IPS DF 4.7 (cell line): ENCODE measurements around the gene ZNF330.
"Not testable (repeated sequence)": the region's sequence is repeated elsewhere in the genome, so short reads cannot be mapped to it uniquely, and the experiment has no call there.

Experiments
- DNase-seq: peaks from one replicate; pipeline ENCODE4 v3.0.0-alpha.2; 2013; ENCODE audit warnings: low spot score; ENCODE audit errors: extremely low read depth

Gene ZNF330

DNA sequence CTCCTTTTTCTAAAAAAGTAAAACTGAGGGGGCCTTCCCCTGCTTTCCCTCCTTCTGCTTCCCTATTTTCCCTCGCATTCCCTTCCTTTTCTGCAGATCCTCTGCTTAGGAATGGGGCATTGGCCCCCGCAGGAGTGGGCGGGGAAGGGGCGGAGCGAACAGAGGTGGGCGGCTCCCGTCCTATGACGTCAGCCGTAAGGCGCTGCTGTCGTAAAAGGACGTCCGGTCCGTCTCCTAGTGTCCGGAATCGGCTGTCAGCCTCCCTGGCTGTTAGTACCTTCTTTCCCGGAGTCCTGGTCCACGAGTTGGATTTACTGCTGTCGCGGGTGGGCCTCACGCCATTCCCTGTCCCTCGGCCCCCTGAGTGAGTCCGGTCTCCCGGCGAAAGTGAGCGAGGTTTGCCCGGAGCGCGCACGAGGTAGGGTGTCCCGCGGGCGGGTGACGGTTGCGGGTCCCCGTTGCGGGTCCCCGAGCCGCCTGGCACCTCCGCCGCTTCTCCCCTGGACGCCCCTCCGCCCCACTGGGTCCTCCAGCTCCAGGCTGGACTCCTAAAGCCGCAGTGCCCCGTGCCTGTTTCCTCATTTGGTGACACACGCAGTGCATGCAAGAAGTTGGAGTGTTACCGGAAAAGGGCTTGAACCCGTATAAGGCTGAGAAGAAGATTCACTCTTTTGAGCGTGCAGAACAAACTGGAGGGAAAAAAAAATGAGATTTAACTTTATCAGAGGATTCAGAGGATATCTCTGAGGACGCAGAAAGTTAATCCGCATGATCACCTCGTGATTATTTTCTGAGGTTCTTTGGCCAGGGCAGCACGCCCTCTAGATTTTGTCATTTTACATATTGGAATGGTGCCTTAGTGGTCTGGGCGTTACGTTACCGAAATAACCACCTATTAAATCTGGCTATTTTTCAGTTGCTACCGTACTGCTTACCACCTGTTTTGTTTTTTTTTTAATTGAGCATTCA, at the start of gene ZNF330:
Gene ZNF330 (plus strand): TSS at position 205 of the 969 bp plus-strand sequence. CDS start 1,477 bp downstream, outside the sequence.
- peak; percentile 22 for DNase-seq

DNA sequence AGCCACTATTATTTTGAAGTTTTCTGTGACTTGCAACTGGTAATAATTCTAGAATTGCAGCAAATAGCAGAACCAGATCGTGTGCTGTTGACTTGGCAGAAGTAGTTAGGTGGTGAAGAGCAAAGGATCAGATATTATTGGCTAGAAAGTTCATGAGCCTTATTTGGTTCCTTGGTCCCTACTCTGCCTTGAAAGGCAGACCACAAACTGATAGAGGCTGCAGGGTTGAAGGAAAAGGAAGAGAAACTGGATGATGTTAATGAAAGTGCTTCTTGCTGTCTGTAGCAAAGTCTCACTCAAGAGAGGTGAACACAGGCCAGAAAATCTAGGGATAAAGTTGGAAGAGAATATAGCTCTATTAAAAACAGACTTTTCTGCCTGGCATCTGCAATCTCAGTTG, 46.2 kb upstream of the ZNF330 start:
- no peak for DNase-seq

DNA sequence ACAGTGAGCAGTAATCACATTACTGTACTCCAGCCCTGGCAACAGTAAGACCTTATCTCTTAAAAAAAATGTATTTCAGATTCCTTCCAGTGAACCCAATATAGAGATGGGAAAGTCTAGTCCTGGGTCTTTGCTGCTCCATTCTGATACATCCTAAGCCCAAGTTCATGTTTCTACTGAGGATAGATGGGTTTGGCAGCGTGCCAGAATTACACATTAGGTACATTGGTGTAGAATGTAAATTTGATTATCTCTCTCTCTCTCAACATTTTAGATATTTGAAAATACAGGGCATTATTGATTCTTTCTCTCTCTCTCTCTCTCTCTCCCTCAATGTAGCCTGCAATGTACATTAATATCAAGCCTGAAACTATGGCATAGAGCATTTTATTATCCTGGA, 43.5 kb upstream of the ZNF330 start:
- no peak for DNase-seq

DNA sequence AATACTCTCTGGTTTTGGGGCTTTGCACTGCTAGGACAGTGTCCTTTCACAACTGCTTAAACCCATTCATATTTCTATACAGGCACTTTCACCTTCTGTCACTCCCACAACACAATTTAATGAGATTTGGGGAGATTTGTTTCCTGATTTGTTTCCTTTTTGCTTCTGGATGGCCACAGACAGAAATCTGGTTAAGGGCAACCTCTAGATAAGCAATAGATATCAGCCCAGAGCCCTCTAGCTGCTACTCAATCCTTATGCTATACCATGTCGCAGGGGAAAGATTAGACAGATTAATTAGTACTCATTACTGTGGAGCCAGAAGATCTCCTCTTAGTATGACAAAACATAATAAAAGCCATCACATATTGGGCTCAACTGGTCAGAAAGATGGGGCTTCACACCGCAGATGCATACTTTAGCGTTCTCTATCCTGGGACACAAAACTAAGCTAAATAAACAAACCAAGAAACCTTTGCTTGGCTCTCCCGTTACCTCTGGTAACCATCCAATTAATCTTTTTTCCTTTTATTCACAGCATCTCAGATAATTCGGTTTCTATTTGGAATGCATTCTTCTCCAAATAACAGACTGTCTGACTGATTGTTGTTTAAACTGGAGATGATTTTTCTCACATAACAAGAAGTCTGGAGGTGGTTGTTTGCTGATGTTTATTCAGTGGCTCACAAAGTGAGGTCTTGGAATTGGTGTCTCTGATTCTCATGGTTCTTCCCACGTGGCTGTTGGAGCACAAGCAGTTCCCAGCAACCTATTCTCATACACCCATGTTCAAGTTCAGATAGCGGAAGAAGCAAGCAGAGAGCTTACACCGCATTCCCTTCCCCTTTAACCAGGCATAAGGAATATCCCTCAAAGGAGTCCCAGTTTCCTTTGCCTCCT, 41.0 kb upstream of the ZNF330 start:
- DNase-seq, result no peak

DNA sequence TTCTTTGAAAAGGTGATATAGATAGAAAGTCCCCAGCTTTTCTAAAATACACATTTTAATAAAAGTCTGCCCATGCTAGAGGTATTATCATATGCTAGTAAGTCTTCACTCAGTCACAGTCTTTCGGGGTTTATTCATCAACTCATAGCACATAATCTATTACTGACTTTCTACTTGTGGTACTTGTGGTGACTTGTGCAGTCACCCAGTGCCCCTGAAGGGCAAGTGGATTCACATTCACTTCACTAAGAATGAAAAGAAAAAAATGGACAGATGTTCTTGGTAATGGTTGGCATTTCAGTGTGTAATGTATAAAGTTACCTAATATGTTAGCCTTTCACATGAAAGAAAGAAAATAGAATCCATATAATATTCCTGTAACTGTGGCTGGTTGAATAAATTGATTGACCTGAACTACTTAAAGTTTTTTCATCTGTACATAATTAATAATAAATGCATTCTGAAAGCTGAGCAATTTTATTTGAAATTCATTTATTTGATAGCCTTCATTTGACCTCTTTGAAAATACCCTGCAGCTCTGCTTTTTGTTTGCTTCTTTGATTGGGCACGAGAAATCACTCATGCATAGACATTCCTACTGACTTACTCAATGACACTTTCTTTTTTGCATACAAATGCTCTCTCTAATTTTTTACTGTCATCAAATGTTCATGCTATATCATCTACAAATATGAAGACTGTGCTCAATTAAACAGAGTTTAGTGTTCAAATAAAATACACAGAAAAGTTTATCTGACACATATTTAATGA, 39.5 kb upstream of the ZNF330 start:
- DNase-seq, result no peak

DNA sequence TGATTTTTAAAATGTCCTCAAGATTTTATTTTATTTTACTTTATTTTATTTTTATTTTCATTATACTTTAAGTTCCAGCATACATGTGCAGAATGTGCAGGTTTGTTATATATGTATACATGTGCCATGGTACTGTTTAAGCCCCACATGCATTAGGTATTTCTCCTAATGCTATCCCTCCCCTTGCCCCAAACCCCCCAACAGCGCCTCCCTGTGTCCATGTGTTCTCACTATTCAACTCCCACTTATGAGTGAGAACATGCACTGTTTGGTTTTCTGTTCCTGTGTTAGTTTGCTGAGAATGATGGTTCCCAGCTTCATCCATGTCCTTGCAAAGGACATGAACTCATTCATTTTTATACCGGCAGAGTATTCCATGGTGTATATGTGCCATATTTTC, 37.2 kb upstream of the ZNF330 start:
- DNase-seq, result not testable (repeated sequence)

DNA sequence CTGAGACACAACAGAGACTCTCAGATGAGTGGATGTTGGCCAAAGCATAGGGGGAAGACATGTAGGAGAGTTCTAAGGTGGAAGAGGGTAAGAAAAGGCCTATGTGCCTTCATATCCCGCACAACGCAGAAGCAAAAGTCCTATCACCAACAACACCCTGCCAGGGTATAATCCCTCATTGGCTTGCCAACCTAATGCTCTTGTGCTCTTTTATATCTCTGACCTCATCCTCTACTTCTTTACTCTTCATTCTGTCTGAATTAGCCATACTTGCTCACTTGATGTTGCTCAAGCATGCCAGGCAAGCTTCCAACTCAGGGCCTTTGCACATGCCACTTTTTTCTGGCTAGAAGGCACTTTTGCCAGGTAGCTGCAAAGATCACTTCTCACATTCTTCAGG, 28.1 kb upstream of the ZNF330 start:
- DNase-seq, result no peak

DNA sequence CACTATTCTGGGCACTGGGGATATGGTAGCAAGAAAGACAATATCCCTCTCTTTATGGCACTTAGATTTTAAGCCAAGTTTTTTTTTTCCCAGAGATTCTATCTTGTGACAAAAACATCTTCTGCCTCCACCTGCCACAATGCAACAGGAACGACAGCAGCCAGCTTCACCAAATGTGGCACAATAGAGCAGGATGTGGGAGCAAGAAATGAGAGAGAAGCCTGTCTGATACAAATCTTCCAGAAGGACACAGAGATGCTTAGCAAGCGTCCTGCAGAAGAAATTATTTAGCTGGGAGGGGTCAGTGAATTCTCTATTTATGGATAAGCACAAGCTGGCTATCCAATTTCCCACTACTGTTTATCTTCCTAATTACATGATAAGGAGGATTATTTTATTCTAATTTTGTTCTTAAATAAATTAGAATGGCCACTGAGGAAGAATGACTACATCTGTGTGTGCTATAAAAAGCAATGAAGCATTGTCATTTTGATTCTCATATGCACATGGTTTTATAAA, 27.1 kb upstream of the ZNF330 start:
- DNase-seq, result no peak

DNA sequence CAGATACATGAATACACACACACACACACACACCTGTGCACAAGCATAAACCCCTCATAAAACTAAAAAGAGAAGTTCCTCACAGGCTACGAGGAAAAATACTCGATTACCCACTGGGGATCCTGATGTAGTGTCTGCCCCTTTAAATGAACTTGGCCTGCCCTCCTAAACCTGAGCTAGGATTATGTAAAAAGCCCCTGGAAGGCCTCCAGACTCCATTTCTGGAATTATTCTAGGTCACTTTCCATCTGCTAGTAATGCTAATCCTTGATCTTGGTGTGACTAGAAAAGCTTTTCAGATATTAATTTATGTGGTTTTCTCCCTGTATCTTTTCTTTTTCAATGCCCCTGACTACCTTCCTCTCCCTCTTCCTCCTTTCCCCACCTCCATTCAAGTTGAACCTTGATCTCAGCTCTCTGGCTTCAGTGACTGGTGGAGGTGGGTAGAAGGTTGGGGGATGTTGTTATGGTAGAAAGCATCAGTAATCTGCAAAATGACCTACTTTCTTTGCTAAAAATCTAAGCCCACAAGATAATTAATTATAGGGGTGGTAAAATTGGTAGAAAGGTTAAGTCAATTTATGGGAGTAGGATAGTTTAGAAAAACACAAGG, 25.5 kb upstream of the ZNF330 start:
- DNase-seq, result no peak

DNA sequence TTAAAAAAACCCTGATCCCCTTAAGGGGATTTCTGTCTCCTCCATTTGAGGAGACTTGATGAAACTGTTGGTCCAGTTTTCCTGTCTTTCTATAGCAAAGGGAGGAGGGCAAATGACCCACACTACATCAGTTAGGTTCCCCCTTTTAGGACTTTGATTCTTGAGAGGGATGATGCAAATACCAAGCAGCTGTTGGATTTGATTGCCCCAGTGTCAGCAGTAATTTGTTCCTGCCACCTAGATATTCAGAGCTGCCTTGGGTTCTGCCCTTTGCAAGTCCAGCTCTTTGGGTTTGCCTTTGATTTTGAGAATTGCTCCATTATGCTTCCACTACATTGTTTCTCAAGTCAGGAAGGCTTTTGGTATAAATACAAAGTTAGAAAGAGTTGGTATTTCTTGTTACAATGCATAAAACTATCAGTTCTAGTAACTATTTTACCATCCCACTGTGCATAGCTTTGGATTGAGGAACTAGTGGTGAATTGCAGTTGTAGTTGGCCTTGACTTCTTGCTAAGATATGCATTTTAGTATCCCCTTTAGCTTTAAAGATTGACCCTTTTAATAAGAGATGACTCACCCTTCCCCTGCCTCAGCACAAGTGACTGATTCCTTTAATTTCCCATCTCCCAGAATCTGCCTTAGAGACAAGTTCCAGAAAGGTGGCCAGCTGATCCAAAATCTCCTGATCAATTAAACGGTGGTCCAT, 24.3 kb upstream of the ZNF330 start:
- no peak for DNase-seq

DNA sequence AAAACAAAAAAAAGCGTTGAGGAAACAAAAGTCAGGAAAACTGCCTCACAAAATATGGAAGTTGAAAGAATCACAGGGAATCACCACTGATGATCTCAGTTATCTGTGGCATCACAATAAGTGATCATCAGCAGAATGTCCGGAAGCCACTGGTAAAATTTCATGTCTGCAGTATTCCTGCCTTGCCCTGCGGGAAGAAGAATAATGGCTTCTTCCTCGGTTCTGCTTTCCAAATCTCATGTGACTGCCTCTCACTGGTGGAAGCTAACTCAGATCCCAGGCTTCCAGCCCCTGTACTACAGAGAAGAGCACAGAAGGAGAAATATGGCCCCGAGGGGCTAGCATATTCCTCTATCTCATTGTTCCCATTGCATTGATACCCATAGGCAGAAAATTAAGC, 12.7 kb upstream of the ZNF330 start:
- no peak for DNase-seq

DNA sequence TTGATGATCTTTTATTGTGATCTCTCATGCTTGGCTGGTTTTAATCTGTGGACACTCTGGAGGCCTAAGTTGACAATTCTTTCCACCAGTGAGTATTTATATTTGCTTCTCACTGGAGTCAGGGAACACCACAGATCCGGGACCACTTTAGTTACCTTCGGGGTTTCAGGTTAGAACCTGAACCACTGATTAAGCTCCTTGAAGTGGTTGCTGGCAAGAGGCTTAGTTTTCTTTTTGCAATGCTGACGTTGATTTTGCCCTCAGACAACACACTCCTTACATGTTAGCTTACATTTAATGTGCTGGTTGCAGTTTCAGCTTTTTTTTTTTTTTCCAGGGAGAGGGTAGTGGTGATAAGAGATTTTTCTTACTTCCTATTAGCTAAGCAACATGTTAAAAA, 10.5 kb upstream of the ZNF330 start:
- DNase-seq, result no peak

DNA sequence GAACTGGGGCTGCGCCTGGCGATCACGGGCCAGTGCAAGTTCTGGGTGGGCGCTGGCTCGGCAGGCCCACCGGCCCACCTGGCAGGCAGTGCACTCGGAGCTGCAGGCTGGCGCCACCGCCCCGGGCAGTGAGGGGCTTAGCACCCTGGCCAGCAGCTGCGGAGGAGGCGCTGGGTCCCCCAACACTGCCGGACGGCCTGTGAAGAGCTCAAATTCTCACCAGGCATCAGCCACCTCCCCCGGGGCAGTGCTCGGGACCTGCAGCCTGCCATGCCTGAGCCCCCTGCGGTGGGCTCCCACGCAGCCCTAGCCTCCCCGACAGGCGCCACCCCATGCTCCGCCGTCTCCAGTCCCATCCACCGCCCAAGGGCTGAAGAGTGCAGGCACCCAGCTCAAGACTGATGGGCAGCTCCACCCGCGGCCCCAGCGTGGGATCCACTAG, 7.1 kb upstream of the ZNF330 start:
- no peak for DNase-seq

DNA sequence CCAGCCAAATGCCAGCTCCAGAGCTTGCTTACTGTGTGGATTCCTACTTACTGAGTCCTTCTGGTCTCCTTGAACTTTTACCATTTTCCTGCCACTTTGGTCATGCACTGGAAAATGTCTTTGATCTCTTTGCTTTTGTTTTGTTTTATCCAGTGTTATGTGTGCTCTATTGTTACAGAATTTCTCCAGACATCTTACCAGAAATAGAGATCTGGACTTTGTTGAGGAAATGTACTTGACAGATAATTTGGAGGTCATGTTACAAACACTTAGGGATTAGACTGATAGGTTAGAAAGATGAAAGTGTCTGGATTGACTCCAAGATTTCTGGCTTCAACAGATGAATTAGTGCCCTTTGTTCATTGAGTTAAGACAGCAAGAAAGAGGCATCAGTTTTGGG, 5.7 kb upstream of the ZNF330 start:
- no peak for DNase-seq

DNA sequence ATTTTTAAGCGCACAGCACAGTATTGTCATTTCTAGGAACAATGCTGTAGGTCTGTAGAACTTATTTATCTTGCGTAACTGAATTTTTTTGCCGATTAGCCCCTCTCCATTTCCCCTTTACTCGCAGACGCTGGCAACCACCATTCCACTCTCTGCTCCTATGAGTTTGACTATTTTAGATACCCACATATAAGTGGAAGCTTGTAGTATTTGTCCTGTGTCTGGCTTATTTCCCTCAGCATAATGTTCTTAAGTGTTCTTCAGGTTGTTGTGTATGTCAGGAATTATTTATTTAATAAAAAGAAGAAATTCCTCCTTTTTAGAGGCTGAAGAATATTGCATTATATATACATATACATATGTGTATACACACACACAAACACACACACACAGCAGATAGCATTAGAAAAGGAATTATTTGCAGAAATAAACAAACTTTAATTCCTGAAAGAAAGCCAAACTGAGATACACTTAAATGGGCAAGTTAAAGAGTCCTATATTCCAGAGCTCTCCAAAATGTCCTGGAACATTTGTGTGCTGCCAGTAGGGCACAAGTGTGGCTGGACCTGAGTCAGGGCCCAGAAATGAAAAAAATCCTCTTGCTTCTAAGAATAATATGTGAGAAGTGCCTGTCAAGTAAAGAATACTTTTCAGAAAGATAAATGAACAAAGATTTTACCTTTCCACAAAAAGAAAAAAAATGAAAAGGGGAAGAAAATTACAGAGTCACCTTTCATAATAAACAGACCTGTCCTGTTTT, 4.5 kb upstream of the ZNF330 start:
- no peak for DNase-seq

DNA sequence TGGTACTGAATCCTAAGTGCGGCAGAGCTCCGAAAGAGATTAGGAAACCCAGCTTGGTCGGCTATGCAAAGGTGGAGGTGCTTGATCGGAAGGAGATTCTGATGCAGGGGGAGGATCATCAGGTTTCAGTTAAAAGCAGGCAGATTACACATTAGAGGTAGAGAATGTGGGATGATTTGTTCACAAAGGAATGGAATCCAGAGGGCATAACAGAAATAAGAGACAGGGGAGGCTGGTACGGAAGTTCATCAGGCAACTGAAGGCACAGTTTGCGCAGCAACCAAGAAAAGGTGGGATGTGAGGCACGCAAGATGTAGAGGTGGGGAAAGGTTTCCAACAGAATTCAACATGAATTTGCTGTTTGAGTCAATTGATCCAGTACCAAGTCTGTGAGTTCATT, 424 bp upstream of the ZNF330 start:
- DNase-seq, result peak; percentile 3

DNA sequence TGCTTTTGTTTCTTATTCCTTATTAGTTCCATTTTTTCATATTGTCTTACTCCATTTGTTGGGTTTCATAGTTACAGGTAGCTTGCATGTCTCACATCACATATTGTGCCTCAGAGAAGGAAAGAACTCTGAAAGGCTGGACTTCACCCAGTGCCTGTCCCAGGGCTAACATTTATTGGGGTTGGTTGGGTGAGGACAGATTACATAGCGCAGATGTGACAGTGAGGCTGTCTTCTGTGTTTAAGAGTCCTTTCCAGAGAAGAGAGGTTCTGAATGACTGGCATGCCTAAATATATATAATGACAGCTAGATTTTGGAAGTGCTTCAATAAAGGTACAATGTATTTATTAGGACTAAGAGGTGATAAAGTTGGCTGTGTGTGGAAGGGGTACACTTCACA, 2.7 kb downstream of the ZNF330 start:
- DNase-seq, result no peak

DNA sequence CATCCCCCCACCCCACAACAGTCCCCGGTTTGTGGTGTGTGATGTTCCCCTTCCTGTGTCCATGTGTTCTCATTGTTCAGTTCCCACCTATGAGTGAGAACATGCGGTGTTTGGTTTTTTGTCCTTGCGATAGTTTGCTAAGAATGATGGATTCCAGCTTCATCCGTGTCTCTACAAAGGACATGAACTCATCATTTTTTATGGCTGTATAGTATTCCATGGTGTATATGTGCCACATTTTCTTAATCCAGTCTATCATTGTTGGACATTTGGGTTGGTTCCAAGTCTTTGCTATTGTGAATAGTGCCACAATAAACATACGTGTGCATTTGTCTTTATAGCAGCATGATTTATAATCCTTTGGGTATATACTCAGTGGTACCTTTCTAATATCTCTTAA, 6.6 kb downstream of the ZNF330 start:
- not testable (repeated sequence) for DNase-seq

DNA sequence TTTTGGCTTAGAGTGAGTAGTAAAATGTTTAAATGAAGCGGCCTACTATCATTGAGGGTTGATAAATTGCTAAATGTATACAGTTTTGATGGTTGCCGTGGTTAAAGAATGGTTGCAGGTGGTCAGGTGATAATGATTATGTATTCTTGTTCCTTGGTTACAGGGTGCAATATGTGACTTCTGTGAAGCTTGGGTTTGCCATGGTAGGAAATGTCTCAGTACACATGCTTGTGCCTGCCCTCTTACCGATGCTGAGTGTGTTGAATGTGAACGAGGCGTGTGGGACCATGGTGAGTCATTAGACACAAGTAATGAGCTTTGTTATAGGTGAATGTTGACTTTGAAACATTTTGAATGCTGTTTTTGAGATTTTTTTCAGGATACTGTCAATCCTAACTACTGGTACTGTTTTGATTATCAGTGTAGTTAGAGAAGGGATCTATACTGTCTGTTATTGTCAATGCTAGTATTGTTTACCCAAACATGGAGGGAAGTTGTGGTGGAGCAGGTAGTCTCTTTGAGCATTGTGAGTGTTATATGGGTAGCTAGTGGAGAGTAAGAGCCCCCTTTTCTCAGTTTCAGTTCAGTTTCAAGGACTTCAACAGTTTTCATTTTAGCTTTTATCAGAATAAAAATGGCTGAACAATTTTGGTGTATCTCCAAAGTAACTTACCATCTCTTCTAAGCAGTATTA, 8.9 kb downstream of the ZNF330 start:
- no peak for DNase-seq
